Hematopoietic multipotent progenitor cell treated with erythropoietin and hydrocortisone succinate and interleukin-3 and kit ligand, for 15 days (in vitro differentiated cells): Measurements from ENCODE around the gene AMH.

Experiments used
- DNase-seq: peaks from one replicate; pipeline ENCODE4 v3.0.0-alpha.2; 2015; ENCODE audit warnings: low spot score

Gene AMH

DNA sequence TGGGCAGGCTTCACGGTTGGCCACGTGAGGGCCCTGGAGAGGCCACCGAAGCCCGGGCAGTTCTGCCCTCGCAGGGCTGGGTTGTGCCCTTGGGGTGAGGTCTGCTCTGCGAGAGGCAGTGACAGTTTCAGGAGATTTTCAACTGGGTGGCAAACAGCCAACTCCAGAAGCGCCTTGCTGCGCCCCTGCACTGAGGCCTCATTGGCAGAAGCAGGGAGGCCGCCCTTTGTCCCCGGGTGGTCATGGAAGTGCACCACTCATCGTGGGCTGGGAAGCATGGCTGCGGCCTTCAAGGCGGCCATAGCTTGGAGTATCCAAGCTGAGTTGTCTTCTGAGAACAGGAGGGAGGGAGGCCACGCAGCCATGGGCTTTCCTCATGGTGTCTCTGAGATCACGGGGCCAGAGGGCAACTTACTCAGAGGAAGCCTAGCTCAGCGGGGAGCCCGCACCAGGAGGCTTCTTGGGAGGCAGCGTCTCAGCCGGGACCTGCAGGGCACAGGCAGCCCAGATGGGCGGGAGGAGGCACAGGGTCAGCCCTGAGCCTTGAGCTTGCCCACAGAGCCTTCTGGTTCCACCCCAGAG is 27.8 kb upstream of the AMH start:
- no peak for DNase-seq

DNA sequence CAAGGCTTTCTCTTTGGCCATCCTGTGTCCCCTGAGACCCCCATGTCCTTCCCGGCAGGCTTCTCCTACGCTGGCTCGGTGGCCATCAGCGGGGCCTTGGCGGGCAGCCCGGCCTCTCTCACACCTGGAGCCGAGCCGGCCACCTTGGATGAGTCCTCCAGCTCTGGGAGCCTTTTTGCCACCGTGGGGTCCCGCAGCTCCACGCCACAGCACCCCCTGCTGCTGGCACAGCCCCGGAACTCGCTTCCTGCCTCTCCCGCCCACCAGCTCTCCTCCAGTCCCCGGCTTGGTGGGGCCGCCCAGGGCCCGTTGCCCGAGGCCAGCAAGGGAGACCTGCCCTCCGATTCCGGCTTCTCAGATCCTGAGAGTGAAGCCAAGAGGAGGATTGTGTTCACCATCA is 27.2 kb upstream of the AMH start:
- DNase-seq, result no peak

DNA sequence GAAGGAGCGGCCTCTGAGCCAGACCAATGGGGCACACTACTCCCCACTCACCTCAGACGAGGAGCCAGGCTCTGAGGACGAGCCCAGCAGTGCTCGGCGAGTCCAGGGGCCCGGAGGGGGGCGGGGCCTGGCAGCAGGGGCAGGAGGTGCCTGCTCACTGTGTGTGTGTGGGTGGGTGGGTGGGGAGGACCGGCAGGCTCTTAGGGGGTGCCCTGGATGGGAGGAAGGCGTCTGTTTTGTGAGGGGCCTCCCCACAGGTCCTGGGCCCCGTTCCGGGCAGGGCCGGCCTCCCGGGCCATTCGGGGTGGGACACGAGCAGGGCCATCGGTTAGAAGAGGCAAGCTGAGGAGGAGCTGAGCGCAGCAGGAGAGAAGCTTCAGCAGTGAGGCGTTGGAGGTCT is 25.7 kb upstream of the AMH start:
- no peak for DNase-seq

DNA sequence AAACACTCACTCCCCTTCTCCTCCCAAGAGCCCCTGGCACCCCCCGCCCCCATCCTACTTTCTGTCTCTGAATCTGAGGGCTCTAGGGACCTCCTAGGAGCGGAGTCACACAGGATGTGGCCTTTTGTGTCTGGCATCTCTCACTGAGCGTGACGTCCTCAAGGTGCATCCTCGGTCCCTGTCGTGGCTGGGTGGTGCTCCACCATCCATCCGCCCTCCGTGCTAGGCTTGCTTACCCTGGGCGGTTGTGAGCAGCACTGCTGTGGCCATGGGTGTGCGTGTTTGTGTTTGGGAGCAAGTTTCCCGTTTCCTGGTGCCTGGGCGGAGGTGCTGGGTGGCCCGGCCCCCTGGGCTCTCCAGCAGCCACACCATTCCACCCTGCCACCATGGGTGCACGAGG is 25.2 kb upstream of the AMH start:
- no peak for DNase-seq

DNA sequence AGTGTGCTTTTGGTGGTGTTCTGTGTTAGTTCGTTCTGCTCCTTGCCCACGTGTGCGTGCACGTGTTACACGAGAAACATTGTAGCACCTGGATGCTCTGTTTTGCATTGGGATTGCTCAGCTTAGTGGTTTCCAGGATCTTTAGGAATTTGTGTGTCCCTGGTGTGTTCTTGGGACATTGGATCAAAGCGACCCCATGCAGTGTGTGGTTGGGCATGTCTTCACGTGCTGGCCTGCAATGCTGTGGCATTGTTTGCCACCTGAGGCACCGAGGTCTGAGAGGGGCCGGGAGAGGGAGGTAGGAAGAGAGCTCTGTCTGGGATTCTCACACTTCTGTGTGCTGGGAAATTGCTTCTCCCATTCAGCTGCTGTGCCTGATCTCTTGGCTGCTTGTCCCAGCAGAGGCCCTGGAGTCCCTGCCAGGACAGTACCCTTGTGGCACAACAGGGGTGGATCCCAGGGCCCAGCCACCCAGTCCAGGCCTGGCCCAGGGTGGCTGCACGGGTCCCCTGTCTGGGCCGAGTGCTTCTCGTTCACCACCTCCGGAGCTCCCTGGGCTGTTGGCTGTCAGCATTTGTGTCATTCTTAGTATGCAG is 24.3 kb upstream of the AMH start:
- no peak for DNase-seq

DNA sequence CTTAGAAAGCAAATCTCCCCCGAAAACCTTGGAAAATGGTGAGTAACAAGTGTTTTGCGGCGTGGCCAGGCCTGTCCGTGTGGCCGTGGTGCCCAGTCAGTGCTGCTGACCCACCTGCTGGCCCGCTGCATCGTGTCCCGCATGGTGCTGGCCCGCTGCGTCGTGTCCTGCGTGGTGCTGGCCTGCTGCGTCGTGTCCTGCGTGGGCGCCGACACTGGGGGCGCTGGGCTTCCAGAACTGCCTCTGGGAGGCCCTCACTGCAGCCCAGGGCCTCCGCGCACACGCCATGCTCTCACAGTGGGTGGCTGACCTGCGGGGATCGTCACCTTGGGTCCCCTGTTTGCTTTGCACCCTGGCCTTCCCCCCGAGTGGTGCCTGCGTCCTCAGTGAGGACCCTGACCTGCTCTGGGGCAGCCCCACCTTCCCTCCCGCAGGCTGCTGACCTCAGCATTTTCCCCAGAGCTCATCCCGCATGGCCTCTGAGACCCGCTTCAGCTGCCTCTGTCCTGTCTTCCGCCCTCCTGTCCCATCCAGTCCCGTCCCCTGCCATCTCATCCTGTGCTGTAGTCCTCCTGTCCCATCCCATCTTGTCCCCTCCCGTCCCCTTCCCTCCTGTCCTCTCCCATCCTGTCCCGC is 23.6 kb upstream of the AMH start:
- no peak for DNase-seq

DNA sequence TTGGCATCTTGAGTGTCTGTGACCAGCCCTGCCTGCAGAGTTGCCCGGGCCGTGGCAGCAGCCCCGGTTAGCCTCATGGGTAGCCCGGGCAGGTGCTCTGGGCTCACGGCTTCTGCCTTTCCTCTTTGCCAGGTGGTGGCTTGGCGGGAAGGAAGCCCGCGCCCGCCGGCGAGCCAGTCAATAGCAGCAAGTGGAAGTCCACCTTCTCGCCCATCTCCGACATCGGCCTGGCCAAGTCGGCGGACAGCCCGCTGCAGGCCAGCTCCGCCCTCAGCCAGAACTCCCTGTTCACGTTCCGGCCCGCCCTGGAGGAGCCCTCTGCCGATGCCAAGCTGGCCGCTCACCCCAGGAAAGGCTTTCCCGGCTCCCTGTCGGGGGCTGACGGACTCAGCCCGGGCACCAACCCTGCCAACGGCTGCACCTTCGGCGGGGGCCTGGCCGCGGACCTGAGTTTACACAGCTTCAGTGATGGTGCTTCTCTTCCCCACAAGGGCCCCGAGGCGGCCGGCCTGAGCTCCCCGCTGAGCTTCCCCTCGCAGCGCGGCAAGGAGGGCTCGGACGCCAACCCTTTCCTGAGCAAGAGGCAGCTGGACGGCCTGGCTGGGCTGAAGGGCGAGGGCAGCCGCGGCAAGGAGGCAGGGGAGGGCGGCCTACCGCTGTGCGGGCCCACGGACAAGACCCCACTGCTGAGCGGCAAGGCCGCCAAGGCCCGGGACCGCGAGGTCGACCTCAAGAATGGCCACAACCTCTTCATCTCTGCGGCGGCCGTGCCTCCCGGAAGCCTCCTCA is 22.9 kb upstream of the AMH start:
- DNase-seq, result no peak

DNA sequence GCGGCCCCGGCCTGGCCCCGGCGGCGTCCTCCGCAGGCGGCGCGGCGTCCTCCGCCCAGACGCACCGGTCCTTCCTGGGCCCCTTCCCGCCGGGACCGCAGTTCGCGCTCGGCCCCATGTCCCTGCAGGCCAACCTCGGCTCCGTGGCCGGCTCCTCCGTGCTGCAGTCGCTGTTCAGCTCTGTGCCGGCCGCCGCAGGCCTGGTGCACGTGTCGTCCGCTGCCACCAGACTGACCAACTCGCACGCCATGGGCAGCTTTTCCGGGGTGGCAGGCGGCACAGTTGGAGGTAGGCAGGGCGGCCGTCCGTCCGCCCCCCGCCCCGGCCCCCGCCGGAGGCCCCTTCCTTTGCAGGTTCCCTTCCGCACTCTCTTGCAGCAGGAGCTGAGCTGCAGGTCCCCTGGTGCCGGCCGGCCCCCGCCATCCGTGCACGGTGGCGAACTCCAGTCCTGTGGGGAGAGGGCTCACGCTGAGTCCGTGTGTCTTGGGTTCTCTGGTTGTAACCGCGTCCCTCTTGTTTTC is 22.2 kb upstream of the AMH start:
- no peak for DNase-seq

DNA sequence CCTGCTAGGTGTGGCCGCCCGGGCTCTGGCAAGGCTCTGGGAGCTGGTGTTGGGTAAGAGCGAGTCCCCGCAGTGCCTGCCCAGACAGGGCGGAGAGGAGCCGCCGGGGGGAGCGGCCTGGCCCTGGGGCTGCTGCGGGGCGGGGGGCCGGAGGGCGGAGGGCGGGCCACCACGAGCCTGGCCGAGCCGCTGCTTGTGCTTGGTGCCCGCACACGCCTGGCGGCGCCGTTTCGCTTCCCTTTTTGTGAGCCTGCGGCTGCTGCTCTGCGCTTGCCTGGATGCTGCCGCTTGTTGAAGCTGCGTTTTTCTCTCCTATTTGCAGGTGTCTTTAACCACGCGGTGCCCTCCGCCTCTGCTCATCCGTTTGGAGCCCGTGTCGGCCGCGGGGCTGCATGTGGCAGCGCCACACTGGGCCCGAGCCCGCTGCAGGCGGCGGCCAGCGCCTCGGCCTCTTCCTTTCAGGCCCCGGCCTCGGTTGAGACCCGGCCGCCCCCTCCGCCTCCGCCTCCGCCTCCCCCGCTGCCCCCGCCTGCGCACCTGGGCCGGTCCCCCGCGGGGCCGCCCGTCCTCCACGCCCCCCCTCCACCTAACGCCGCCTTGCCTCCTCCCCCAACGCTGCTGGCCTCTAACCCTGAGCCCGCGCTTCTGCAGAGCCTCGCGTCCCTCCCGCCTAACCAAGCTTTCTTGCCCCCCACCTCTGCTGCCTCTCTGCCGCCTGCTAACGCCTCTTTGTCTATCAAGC is 21.5 kb upstream of the AMH start:
- no peak for DNase-seq

DNA sequence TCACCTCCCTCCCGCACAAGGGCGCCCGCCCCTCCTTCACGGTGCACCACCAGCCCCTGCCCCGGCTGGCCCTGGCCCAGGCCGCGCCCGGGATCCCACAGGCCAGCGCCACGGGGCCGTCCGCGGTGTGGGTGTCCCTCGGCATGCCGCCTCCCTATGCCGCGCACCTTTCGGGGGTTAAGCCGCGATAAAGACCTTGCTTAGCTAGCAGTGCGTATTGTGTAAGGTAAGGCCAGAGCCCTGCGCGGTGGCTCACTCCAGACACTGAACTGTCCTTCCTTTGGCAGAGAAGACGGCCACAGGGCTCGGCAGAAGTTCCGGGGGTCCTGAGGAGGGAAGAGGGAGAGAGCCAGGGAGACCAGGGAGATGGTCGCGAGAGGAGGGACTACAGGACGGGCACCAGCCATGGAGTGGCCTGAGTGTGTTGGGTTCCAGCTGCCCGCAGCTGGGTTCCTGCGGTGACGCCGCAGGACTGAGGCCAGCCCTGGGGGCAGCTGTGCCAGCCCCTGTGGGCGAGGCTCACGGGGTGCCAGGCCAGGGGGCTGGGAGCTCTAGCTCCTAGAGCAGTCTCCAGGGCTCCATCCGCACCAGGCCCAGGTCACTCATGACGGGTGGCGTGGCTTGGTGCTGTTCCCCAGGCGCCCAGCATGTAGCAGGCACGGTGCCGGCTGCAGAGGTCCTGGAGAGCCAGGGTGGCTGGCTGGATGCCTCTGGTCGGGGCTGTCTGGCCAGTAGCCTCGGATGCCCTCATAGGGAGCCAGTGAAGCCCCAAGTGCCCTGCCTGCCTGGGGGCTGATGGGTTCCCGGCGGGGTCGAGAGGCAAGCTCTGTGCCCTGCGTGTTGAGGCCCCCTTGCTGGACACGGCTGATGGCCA is 20.7 kb upstream of the AMH start:
- DNase-seq, result no peak

DNA sequence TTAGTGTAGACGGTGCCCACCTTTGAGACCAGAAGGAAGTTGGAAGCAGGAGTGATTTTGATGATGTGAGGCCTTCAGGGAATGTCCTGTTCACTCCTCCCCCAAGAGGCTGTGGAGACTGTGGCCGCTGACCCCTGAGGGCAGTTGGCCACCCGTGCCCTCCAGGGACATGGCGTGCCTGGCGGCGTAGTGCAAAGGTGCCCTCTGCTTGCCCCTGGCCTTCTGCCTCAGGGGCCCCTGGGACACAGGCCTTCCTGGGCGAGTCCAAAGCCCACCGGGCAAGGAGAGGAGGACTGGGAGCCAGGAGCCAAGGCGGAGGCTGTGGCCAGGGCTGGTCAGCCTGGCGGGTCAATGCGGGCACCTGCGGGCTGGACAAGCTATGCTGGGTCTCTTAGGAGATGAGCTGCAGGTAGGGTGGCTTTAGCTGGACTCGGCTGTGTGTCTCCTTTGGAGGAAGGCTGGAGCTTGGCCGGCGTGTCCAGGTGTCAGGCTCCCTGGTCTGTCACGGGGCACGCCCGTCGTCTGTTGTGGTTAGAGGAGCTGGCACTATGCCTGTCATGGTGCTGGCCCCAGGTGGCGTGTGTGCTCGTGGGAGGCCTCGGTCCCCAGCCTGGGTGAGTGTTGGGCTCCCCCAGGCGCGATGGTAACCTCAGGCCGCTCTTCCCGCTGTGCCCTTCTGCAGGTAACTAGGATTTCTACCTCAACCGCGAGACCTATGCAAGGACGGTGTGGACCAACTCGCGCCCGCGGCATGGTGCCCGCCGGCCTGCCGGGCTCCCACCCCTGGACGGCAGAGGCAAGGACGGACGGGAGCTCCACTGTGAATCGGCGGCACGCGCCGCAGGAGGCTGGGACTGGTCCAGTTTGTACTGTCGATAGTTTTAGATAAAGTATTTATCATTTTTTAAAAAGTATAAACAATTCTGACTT is 19.8 kb upstream of the AMH start:
- no peak for DNase-seq

DNA sequence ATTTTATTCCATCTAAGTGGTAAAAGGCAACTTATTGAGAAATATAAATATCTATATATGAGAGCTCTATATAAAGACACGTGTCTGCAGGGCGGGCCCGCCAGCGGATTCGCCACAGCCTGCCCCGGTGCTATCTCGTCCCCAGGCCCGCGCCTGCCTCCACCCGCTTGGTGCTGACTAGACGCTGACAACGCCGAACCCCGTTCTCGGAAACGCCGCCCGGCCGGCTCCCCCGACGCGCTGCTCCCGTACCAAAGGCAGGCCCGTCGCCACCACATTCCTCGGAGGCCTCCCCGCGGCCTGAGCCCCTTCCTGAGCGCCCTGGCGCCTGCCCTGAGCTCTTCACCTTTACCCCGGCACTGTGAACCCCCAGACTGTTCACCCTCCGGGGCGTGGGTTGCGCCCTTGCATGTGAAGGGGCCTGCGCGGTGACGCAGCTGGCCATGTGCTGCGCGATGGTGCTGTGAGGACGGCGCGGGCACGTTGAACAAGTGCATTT is 19.0 kb upstream of the AMH start:
- peak; percentile 53 for DNase-seq

DNA sequence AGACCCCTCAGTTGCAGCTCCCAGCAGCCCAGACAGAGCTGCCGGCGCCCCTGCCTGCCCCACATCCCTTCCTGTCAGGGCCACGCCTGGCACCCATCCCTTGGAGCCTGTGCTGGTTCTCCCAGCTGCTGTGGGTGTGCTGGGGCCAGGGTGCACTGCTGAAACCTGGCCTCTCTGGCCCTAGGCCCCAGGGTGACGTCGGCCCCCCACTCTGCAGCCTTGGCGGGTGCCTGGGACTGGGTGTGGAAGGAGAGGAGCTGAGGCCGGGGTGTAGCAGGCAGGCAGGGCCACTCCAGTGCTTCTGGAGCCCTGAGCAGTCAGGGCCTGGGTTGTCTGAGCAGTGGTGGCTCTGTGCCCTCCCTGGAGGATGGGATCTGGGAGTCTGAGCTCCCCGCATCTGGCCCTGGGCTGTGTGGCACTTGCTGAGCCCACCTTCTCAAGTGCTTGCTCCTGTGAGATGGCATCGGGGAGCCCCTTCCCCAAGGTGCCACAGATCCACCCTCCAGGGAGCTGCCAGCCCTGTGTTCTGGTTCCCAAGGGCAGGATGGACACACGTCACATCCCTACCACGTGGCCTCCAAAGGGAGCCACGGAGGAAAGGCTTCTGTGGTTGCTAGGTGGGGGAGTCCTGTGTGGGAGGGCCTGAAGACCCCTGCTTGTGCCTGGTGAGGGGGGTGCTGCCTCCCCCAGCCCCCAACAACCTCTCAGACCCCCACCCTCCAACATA is 18.2 kb upstream of the AMH start:
- DNase-seq, result no peak

DNA sequence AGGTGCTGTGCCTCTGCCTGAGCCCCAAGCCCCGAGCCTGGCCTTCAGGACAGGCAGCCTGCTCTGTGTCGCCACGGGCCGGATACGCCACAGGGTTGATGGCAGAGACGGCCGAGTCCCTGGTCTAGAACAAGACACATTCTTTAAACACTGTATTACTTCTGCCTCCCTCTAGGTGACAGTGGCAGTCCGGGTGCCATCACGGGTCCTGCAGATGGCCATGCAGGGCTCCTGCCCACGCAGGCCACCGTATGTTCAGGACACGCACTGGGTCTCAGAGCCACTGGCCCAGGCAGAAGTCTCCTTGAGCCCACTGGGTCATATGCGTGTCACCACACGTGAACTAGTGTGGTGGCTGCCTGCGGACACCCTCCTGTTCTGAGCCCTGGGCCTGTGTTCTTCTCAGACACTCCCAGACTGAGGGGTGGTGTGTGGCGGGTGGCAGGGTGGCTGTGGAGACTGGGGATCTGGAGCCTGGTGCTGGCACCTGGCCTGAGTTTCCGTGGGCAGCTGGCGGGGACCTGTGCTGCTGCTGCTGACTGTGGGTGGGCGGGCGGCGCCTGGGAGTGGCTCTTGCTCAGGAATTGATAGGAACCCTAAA is 17.4 kb upstream of the AMH start:
- DNase-seq, result peak; percentile 43

DNA sequence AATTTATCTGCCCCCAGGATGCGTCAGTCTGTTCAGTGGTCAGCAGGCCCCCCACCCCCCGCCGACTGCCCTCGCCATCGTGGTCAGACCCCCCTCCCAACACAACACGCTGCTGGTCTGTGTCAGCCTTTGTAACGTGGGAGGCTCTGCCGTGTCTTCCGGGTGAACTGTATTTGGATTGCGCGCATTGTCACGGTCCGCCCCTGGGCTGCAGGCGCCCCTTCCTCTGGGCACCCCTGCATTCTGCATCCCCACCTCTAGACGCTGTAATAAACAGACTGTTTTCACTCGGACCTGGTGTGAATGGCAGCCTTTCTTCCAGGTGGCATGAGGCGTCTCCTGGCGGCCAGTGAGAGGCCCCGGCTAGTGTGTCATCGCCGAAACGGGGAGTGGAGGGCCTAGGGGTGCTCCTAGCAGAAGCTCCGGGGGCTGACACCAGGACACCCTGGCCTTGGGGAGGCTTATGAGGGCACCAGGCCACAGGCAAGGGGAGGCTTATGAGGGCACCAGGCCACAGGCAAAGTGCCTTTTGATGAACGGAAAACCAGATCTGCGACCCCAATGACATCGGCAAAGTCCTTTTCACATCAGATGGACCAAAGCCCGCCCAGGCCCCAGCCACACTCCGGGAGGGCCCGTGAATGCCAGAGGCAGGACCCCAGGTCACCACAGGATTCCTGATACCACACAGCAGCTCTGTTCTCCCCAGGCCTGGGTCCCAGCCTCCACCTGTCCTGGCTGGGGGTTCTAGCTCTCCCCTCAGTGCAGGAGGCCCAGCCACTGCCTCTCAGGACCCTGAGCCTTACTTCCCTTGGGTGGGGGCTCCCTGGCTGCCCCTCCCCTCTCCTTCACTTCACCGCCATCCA is 16.6 kb upstream of the AMH start:
- DNase-seq, result no peak

DNA sequence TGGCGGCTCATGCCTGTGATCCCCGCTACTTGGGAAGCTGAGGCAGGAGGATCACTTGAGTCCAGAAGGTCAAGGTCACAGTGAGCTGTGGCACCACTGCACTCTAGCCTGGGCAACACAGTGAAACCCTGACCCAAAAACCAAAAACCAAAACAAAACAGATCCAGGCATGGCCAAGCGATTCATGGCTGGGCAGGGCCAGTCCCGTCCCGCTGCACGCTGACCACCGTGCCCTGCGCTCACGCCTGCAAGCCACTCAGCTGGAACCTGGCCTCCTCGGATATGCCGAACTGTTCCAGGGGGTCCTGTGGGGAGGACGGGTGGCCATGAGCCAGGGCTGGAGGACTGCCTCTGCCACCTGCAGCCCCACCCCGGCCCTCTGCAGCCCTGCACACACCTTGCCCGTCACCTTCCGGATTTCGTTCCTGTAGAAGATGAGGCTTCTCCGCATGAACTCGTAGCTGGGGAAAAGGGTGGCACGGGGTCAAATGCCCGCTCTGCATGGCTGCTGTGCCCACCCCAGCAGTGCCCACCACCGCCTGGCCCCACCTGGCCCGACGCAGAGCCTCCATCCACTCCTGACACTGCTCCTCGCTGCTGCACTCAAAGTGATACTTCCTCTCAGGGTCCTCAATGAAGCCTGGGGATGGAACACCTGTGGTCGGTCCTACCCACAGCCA is 15.4 kb upstream of the AMH start:
- DNase-seq, result no peak

DNA sequence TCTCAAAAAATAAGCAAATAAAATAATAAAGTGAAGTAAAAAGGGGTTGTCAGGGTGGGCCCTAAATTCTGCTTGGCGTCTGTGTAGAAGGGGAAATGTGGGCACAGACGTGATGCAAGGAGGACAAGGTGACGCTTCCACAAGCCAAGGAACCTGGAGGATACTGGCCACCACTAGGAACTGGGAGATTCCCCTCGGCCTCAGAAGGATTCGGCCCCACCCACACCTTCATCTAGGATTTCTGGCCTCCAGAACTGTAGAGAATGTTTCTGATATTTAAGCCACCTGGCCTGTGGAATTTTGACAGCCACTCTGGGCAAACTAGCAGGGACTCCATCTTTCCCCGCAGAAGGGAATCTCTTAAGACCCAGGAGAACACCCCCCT is 14.1 kb upstream of the AMH start:
- DNase-seq, result no peak
